Activated CD8-positive, alpha-beta memory T cell treated with anti-CD3 and anti-CD28 coated beads, Interleukin-2, amount 10 ng/mL, durations not matched to agents 7 days and 5 days (primary cell): ENCODE measurements around the gene FSHB. TPM values are rescaled to one million over a fixed set of nuclear protein-coding genes. Genes with fewer than 3 reads are reported as not detected.
A peak's percentile ranks its signal among the peaks of the same experiment; 100 is the strongest.

Source experiments
- ATAC-seq: fragments of 150-1000 bp; cut with Tn5 transposase; one replicate; pipeline ENCODE4 v1.10.0; 2021; ENCODE audit warnings: moderate library complexity
- CTCF ChIA-PET: fragments of 350-600 bp; sonication (Branson Sonifier 250); formaldehyde crosslinking; loops from one replicate; lab custom pipeline; 2021; ENCODE audit warnings: antibody characterized with exemption; lab: Charles Lee
- DNase-seq: peaks from one replicate; pipeline ENCODE4 v3.0.0-alpha.2; 2020
- H3K27ac Mint-ChIP-seq: one replicate; pipeline ENCODE4 v1.8.0; 2021; ENCODE audit warnings: mild to moderate bottlenecking, mixed read lengths
- H3K27me3 Mint-ChIP-seq: one replicate; pipeline ENCODE4 v1.8.0; 2021; ENCODE audit warnings: mixed read lengths
- H3K36me3 Mint-ChIP-seq: one replicate; pipeline ENCODE4 v1.8.0; 2021; ENCODE audit warnings: mild to moderate bottlenecking, mixed read lengths
- H3K4me1 Mint-ChIP-seq: one replicate; pipeline ENCODE4 v1.8.0; 2021; ENCODE audit warnings: mixed read lengths
- H3K4me3 Mint-ChIP-seq: one replicate; pipeline ENCODE4 v1.8.0; 2021; ENCODE audit warnings: mild to moderate bottlenecking, moderate library complexity, mixed read lengths
- H3K9me3 Mint-ChIP-seq: one replicate; pipeline ENCODE4 v1.8.0; 2022; ENCODE audit warnings: low read depth, mixed read lengths
- total RNA-seq, 2 experiments: library from RNA; stranded (reverse); gene quantifications; one replicate each; pipeline ENCODE4 v1.2.3, GENCODE V29; 2021

The FSHB gene
- total RNA-seq, 2 experiments from 2014 or later = not detected

DNA sequence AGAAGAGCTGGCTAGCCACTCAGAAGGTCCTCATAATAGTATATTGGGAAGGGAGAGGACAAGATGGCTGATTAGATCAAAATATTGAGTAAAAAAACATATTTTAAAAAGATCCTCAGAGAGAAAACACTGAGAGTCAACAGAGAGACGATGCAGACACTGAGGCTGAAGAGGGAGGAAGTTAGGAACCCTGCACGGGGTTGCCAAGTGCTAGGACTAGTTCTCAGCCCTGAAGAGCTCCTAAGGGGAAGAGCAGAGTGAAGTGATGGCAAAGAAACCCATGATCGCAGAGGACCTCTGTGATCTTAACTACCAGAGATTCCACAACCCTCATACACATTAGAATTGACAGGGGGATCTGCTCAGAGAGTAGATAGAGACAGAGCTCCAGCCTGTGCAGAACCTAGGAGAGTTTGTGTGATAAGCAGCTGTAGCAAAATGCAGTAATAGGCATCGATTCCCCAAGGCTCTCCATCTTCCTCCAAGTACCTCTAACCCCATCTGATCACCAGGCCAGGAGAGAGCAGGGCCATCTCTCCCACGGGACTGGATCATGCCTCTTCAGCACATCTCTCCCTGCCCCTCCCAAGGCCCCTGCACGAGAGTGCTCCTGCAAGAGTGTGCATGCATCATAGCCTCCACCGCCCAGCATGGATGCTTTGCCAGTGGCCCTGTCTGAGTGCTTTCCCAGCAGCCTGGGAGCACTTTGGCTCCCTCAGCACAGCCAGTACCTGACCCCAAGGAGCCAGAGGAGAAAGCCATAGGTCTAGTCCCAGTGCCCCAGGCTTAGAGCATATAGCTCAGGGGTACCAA lies 50.9 kb downstream of the FSHB start:
- peak overlapping the region; percentile 38 for H3K27ac Mint-ChIP-seq
- H3K9me3 Mint-ChIP-seq = no peaks in the 10 kb centered on the region
- H3K4me1 Mint-ChIP-seq = peaks cover 20% of the 10 kb centered on the region
- CTCF ChIA-PET = interaction anchor here (1.1 to 1.2 kb wide), 2 partner anchors 42 to 45 kb away, joined by 4 read pairs; partner anchors contain the start of gene ARL14EP
- peaks cover under 1% of the 10 kb centered on the region for H3K27me3 Mint-ChIP-seq
- peak; percentile 66 for ATAC-seq
- no peak for DNase-seq
- H3K4me3 Mint-ChIP-seq = no peak overlapping the region
- H3K36me3 Mint-ChIP-seq = no peaks in the 10 kb centered on the region

GRCh38 chr11:30282289-30282631 lies 51.4 kb downstream of the FSHB start:
- H3K4me3 Mint-ChIP-seq = no peak overlapping the region
- no peaks in the 10 kb centered on the region for H3K27me3 Mint-ChIP-seq
- H3K4me1 Mint-ChIP-seq = peaks cover 20% of the 10 kb centered on the region
- no peaks in the 10 kb centered on the region for H3K36me3 Mint-ChIP-seq
- H3K27ac Mint-ChIP-seq = peak overlapping the region; percentile 38
- ATAC-seq (peak; percentile 82), DNase-seq (peak; percentile 82)
- no peaks in the 10 kb centered on the region for H3K9me3 Mint-ChIP-seq
- CTCF ChIA-PET = interaction anchor here (1.1 to 1.2 kb wide), 2 partner anchors 41 to 44 kb away, joined by 4 read pairs; partner anchors contain the start of gene ARL14EP

Other genes starting within 250 kb of the FSHB start
- gene KCNA4, start 214.0 kb upstream of the FSHB start, total RNA-seq = not detected
- gene ARL14EP, start 92.1 kb downstream of the FSHB start, total RNA-seq = 10 to 100 TPM; 28.3 to 36.1 TPM